SK-N-SH (cell line): Measurements from ENCODE around the gene CIAO3. TPM values are rescaled to one million over a fixed set of nuclear protein-coding genes. Genes with fewer than 3 reads are reported as not detected.

ENCODE experiments used
- CTCF ChIA-PET: fragments of 300-600, 350-600 bp; formaldehyde crosslinking; extraction: SDS; loops from one replicate; lab custom pipeline; 2021; lab: Yijun Ruan, JAX
- POLR2A ChIA-PET: fragments of 350-600 bp; sonication (Branson Sonifier 250); formaldehyde crosslinking; extraction: SDS; loops from one replicate; lab custom pipeline; 2020; ENCODE audit warnings: antibody characterized with exemption, inconsistent platforms; lab: Yijun Ruan, JAX
- DNase-seq: peaks from one replicate; pipeline ENCODE4 v3.0.0; 2012
- H2AFZ ChIP-seq: fragments of 200-600 bp; sonication (generic); 2 replicates; pipeline ENCODE4 v1.8.1; 2016; ENCODE audit warnings: antibody characterized with exemption, mild to moderate bottlenecking, low read depth
- H3F3A ChIP-seq: fragments of 200-600 bp; sonication (generic); replicated peaks from 2 replicates; pipeline ENCODE3; 2016; ENCODE audit warnings: antibody characterized with exemption, mild to moderate bottlenecking; ENCODE audit not compliant: insufficient read depth
- H3K27ac ChIP-seq, 2 experiments: fragments of 200-500 bp in 1 of 2; fragments of 200-600 bp in 1 of 2; sonication (Bioruptor generic) in 1 of 2; sonication (generic), shearing (Covaris generic) in 1 of 2; 2 replicates each; pipeline versions ENCODE4 v1.5.1 to v1.6.1; 2014 to 2016; ENCODE audit warnings: low read depth in 2 of 2, inconsistent platforms in 1 of 2, low read length in 1 of 2, mild to moderate bottlenecking in 1 of 2, mixed read lengths in 1 of 2
- H3K27me3 ChIP-seq: fragments of 200-600 bp; sonication (generic), shearing (Covaris generic); 2 replicates; pipeline ENCODE4 v1.6.1; 2016; ENCODE audit warnings: mixed run types; ENCODE audit not compliant: insufficient read depth
- H3K36me3 ChIP-seq, 2 experiments: fragments of 200-500 bp in 1 of 2; fragments of 200-600 bp in 1 of 2; sonication (Bioruptor generic) in 1 of 2; sonication (generic) in 1 of 2; replicated peaks in 1 of 2; 2 replicates each; pipeline versions ENCODE3 to v1.5.1; 2014 to 2016; ENCODE audit warnings: low read length in 1 of 2, mild to moderate bottlenecking in 1 of 2; ENCODE audit not compliant: insufficient read depth in 2 of 2, control insufficient read depth in 1 of 2
- H3K4me1 ChIP-seq, 2 experiments: fragments of 200-500 bp in 1 of 2; fragments of 200-600 bp in 1 of 2; sonication (Bioruptor generic) in 1 of 2; sonication (generic), shearing (Covaris generic) in 1 of 2; 2 replicates each; pipeline versions ENCODE4 v1.5.1 to v1.6.1; 2014 to 2016; ENCODE audit warnings: low read depth in 1 of 2, low read length in 1 of 2, mixed run types in 1 of 2; ENCODE audit not compliant: insufficient read depth in 2 of 2, control insufficient read depth in 1 of 2
- H3K4me2 ChIP-seq: fragments of 200-600 bp; sonication (generic), shearing (Covaris generic); 2 replicates; pipeline ENCODE4 v1.6.1; 2017; ENCODE audit warnings: mixed run types
- H3K4me3 ChIP-seq, 2 experiments: fragments of 200-500 bp in 1 of 2; fragments of 200-600 bp in 1 of 2; sonication (Bioruptor generic) in 1 of 2; sonication (generic), shearing (Covaris generic) in 1 of 2; 2 replicates each; pipeline versions ENCODE4 v1.5.1 to v1.8.1; 2014 to 2016; ENCODE audit warnings: low read depth in 2 of 2, inconsistent platforms in 1 of 2, low read length in 1 of 2, mild to moderate bottlenecking in 1 of 2, mixed read lengths in 1 of 2, moderate library complexity in 1 of 2
- H3K79me2 ChIP-seq: fragments of 200-600 bp; sonication (generic); 2 replicates; pipeline ENCODE4 v1.8.1; 2017; ENCODE audit warnings: mild to moderate bottlenecking; ENCODE audit not compliant: insufficient read depth
- H3K9ac ChIP-seq: fragments of 200-600 bp; sonication (generic); 2 replicates; pipeline ENCODE4 v1.6.1; 2017; ENCODE audit warnings: mixed run types
- H3K9me2 ChIP-seq: fragments of 200-600 bp; sonication (generic); 2 replicates; pipeline ENCODE4 v1.6.1; 2017; ENCODE audit warnings: mixed run types
- H3K9me3 ChIP-seq: fragments of 200-600 bp; sonication (generic); 2 replicates; pipeline ENCODE4 v1.6.1; 2017; ENCODE audit warnings: mixed run types, mild to moderate bottlenecking, moderate library complexity
- H4K20me1 ChIP-seq: fragments of 200-600 bp; sonication (generic); 2 replicates; pipeline ENCODE4 v1.6.1; 2017; ENCODE audit warnings: mild to moderate bottlenecking, mixed run types; ENCODE audit not compliant: insufficient read depth
- EP300 ChIP-seq, 2 experiments: IDR thresholded peaks; 2 replicates each; pipeline versions ENCODE4 v1.4.0 to v1.6.1; 2012; ENCODE audit warnings: borderline replicate concordance in 1 of 2, low read depth in 1 of 2, low read length in 1 of 2
- EZH2phosphoT487 ChIP-seq: fragments of 200-600 bp; sonication (generic); IDR thresholded peaks from 2 replicates; pipeline ENCODE4 v1.6.1; 2017; ENCODE audit warnings: low read depth, mixed run types, mild to moderate bottlenecking, antibody characterized with exemption, moderate library complexity, borderline replicate concordance
- FOSL2 ChIP-seq: IDR thresholded peaks from 2 replicates; pipeline ENCODE4 v1.4.0; 2012; ENCODE audit warnings: low read depth, mild to moderate bottlenecking, moderate library complexity, borderline replicate concordance
- FOXM1 ChIP-seq: IDR thresholded peaks from 2 replicates; pipeline ENCODE4 v1.4.0; 2012; ENCODE audit warnings: low read depth, mild to moderate bottlenecking
- GABPA ChIP-seq: IDR thresholded peaks from 2 replicates; pipeline ENCODE4 v1.4.0; 2012; ENCODE audit warnings: low read depth, mild to moderate bottlenecking
- GATA2 ChIP-seq: sonication (generic); formaldehyde crosslinking; IDR thresholded peaks from 2 replicates; pipeline ENCODE4 v1.5.0; 2020; ENCODE audit warnings: mild to moderate bottlenecking, missing genetic modification reagents
- IRF3 ChIP-seq: fragments of 150-350 bp; IDR thresholded peaks from 2 replicates; pipeline ENCODE4 v1.6.1; 2016; ENCODE audit warnings: mild to moderate bottlenecking, low read depth, low read length
- JUND ChIP-seq: IDR thresholded peaks from 2 replicates; pipeline ENCODE4 v1.4.0; 2012
- MAX ChIP-seq: IDR thresholded peaks from 2 replicates; pipeline ENCODE4 v1.4.0; 2012; ENCODE audit warnings: low read depth
- MXI1 ChIP-seq: IDR thresholded peaks from 2 replicates; pipeline ENCODE4 v1.6.1; 2012; ENCODE audit warnings: mild to moderate bottlenecking, low read depth, low read length, improper control_type of control experiment
- NFIC ChIP-seq: IDR thresholded peaks from 2 replicates; pipeline ENCODE4 v1.4.0; 2012; ENCODE audit warnings: borderline replicate concordance
- RAD21 ChIP-seq: IDR thresholded peaks from 2 replicates; pipeline ENCODE4 v1.6.1; 2012; ENCODE audit warnings: mild to moderate bottlenecking, low read length
- RCOR1 ChIP-seq: fragments of 150-350 bp; IDR thresholded peaks from 2 replicates; pipeline ENCODE4 v1.6.1; 2017; ENCODE audit warnings: antibody characterized with exemption, low read length
- REST ChIP-seq: IDR thresholded peaks from 2 replicates; pipeline ENCODE4 v1.6.1; 2012; ENCODE audit warnings: mild to moderate bottlenecking, low read depth, low read length, moderate library complexity
- RXRA ChIP-seq: IDR thresholded peaks from 2 replicates; pipeline ENCODE4 v1.4.0; 2012; ENCODE audit warnings: low read depth, mild to moderate bottlenecking, borderline replicate concordance
- USF1 ChIP-seq: IDR thresholded peaks from 2 replicates; pipeline ENCODE4 v1.4.0; 2012; ENCODE audit warnings: low read depth, borderline replicate concordance
- ZBTB33 ChIP-seq: IDR thresholded peaks from 2 replicates; pipeline ENCODE4 v1.4.0; 2012; ENCODE audit warnings: low read depth, borderline replicate concordance
- WGBS: methylation state at CpG from one replicate; pipeline ENCODE4 v1.1.6; 2017; ENCODE audit warnings: low lambda C conversion rate; 5-methylcytosine and 5-hydroxymethylcytosine counted together
- polyA plus RNA-seq, 3 experiments: library from polyadenylated mRNA; depleted of rRNA; stranded (reverse); fragments of >200 nt; gene quantifications; 2 replicates each; pipeline ENCODE4 v1.2.3, GENCODE V29; 2012

The CIAO3 gene
- polyA plus RNA-seq, 1 of the 3 experiments (the other 2 are of a cell fraction), result 14.4 TPM

- Histone ChIP-seq H3K79me2 (peaks cover 49% of the 10 kb centered on the region), H3K9me2 (no peaks in the 10 kb centered on the region), H3K4me1 (peaks cover 5 to 27% of the 10 kb centered on the region in 2 experiments; a peak in 2 of 4 replicates), H3K9ac (peak overlapping the region; percentile 85), H3F3A (peaks cover 6% of the 10 kb centered on the region), H4K20me1 (peaks cover 49% of the 10 kb centered on the region), H3K4me3 (peak overlapping the region; percentile 78 to 82), H3K27ac (peak overlapping the region; percentile 11 to 48; a peak in 2 of 4 replicates), H3K27me3 (no peaks in the 10 kb centered on the region), H2AFZ (no peak overlapping the region), H3K36me3 (no peaks in the 10 kb centered on the region), H3K4me2 (peak overlapping the region; percentile 95), H3K9me3 (no peaks in the 10 kb centered on the region)
- DNase-seq, result peak; percentile 74
- ChIA-PET CTCF (interaction anchor here (0.5 to 22.4 kb wide), 9 partner anchors 8 to 80 kb away, joined by 3 to 358 read pairs (median 4); partner anchors contain the start of genes ANTKMT, CCDC78, CIAO3 and HAGHL), POLR2A (interaction anchor here (1.7 to 2.0 kb wide), 2 partner anchors 14 to 24 kb away, joined by 5 to 7 read pairs; partner anchors contain the start of gene WDR24)
- TF ChIP-seq REST (peak; percentile 91), RCOR1 (no peak)
- 21% methylated on average over 21 of the region's 50 CpGs for WGBS
Measured at GRCh38 chr16:704552-705380, 36.0 kb downstream of the CIAO3 start.

GRCh38 chr16:704047-704446 lies 36.8 kb downstream of the CIAO3 start:
- peaks cover 55% of the 10 kb centered on the region for H3K79me2 ChIP-seq
- WGBS, result 79% methylated on average over 6 of the region's 7 CpGs
- peaks cover 56% of the 10 kb centered on the region for H4K20me1 ChIP-seq
- no peaks in the 10 kb centered on the region for H3K27me3 ChIP-seq
- H3K9me3 ChIP-seq, result no peaks in the 10 kb centered on the region
- DNase-seq, result no peak
- ChIA-PET CTCF (interaction anchor here (0.5 to 22.4 kb wide), 9 partner anchors 9 to 77 kb away, joined by 3 to 358 read pairs (median 4); partner anchors contain the start of genes ANTKMT, CCDC78, CIAO3 and HAGHL), POLR2A (interaction anchor here (1.7 to 2.0 kb wide), 2 partner anchors 14 to 24 kb away, joined by 5 to 7 read pairs; partner anchors contain the start of gene WDR24)
- no peaks in the 10 kb centered on the region for H3K36me3 ChIP-seq
- H3K27ac ChIP-seq, result peak overlapping the region in 1 of 2 experiments; percentile 11; a peak in 2 of 4 replicates
- peak overlapping the region; percentile 95 for H3K4me2 ChIP-seq
- peaks cover 4 to 20% of the 10 kb centered on the region in 2 experiments; a peak in 1 of 4 replicates for H3K4me1 ChIP-seq
- peak overlapping the region; percentile 78 to 82; a peak in 3 of 4 replicates for H3K4me3 ChIP-seq
- H3K9ac ChIP-seq, result 0 out of 2 replicates have a peak overlapping the region, but pooled peaks have one; percentile 85
- no peaks in the 10 kb centered on the region for H3K9me2 ChIP-seq
- H3F3A ChIP-seq, result peaks cover 5% of the 10 kb centered on the region
- no peak overlapping the region for H2AFZ ChIP-seq
- TF ChIP-seq FOSL2, result no peak
- no peak for TF ChIP-seq GATA2 (CRISPR knock-in tag)
- no peak for TF ChIP-seq RXRA
- no peak for TF ChIP-seq EP300 (IDR thresholded peaks at IDR 0.05; ENCODE audit: borderline replicate concordance in 1 of 2, low read depth in 1 of 2, low read length in 1 of 2)
- TF ChIP-seq MAX, result no peak
- TF ChIP-seq EZH2phosphoT487, result no peak
- TF ChIP-seq MXI1, result no peak
- no peak for TF ChIP-seq IRF3
- no peak for TF ChIP-seq USF1
- no peak for TF ChIP-seq RAD21
- TF ChIP-seq JUND, result no peak
- no peak for TF ChIP-seq NFIC
- no peak for TF ChIP-seq ZBTB33
- no peak for TF ChIP-seq FOXM1
- no peak for TF ChIP-seq GABPA
